Omental fat pad (tissue), 4 donors: ENCODE measurements around the gene PGBD2. TPM values are rescaled to one million over a fixed set of nuclear protein-coding genes. Genes with fewer than 3 reads are reported as not detected.

Source experiments
- ATAC-seq: fragments of 150-250 bp; one replicate; pipeline ENCODE4 v1.9.1; 2016; ENCODE audit warnings: mild to moderate bottlenecking, moderate library complexity; ENCODE audit not compliant: low FRiP score
- DNase-seq: peaks from one replicate; pipeline ENCODE4 v3.0.0-alpha.2; 2019; ENCODE audit warnings: low spot score
- CTCF ChIP-seq, 3 donors: fragments of 450-650 bp; IDR thresholded peaks; one replicate each; pipeline ENCODE4 v1.5.1; 2016 to 2017; ENCODE audit warnings: antibody characterized with exemption in 3 of 3, mild to moderate bottlenecking in 3 of 3, moderate library complexity in 2 of 3
- total RNA-seq, 4 donors: library from RNA; depleted of rRNA; stranded (reverse); fragments of >200 nt; gene quantifications; one replicate each; pipeline ENCODE4 v1.1.0, GENCODE V29; 2016

The PGBD2 gene
- total RNA-seq, 4 donors from 2014 or later, result 2.6 to 5.6 (median 4.3) TPM

GRCh38 chr1:248890549-248891498, 15.2 kb upstream of the PGBD2 start:
- no peak for TF ChIP-seq CTCF (IDR thresholded peaks at IDR 0.05)
- DNase-seq (no peak), ATAC-seq (no peak)

- TF ChIP-seq CTCF (IDR thresholded peaks at IDR 0.05), result no peak
- DNase-seq (no peak), ATAC-seq (no peak)
Observed at GRCh38 chr1:248891758-248892157, 14.3 kb upstream of the PGBD2 start.

GRCh38 chr1:248892590-248892989, 13.4 kb upstream of the PGBD2 start:
- no peak for TF ChIP-seq CTCF (IDR thresholded peaks at IDR 0.05)
- ATAC-seq, result no peak
- DNase-seq, result no peak

- TF ChIP-seq CTCF (IDR thresholded peaks at IDR 0.05), result no peak
- ATAC-seq, result no peak
- DNase-seq, result no peak
Observed at GRCh38 chr1:248894837-248895236, 11.2 kb upstream of the PGBD2 start.

GRCh38 chr1:248897412-248898337, 8.4 kb upstream of the PGBD2 start:
- no peak for TF ChIP-seq CTCF (IDR thresholded peaks at IDR 0.05)
- DNase-seq (no peak), ATAC-seq (no peak)

GRCh38 chr1:248900637-248901036, 5.4 kb upstream of the PGBD2 start:
- no peak for ATAC-seq
- no peak for DNase-seq
- no peak for TF ChIP-seq CTCF (IDR thresholded peaks at IDR 0.05)
